SK-N-SH treated with all-trans-retinoic acid at 6 μM for 48 hours (cell line): ENCODE results near the gene MAB21L4.
A peak's percentile ranks its signal among the peaks of the same experiment; 100 is the strongest.

Experiments
- ATAC-seq: fragments of 200-7000 bp; cut with Tn5 transposase; 3 replicates; pipeline ENCODE4 v1.9.1; 2020; ENCODE audit warnings: mild to moderate bottlenecking, moderate library complexity
- ARNTL ChIP-seq: fragments of 450-650 bp; formaldehyde crosslinking; IDR thresholded peaks from 2 replicates; pipeline ENCODE4 v1.5.0; 2020; ENCODE audit warnings: low read depth, mild to moderate bottlenecking, moderate library complexity, borderline replicate concordance
- BACH2 ChIP-seq: fragments of 250-450 bp; sonication (Bioruptor Pico); IDR thresholded peaks from 2 replicates; pipeline ENCODE4 v1.9.0; 2021; ENCODE audit warnings: mild to moderate bottlenecking, borderline replicate concordance
- ESRRG ChIP-seq: fragments of 250-450 bp; sonication (Bioruptor Pico); IDR thresholded peaks from 2 replicates; pipeline ENCODE4 v1.6.1; 2021; ENCODE audit warnings: mild to moderate bottlenecking
- GLIS3 ChIP-seq: fragments of 250-450 bp; sonication (Bioruptor Pico); IDR thresholded peaks from 2 replicates; pipeline ENCODE4 v1.5.0; 2020; ENCODE audit warnings: mild to moderate bottlenecking, moderate library complexity
- ISL1 ChIP-seq: fragments of 250-450 bp; sonication (Bioruptor Pico); IDR thresholded peaks from 2 replicates; pipeline ENCODE4 v2.1.2; 2022; ENCODE audit warnings: mild to moderate bottlenecking, moderate library complexity
- OSR1 ChIP-seq: fragments of 250-450 bp; sonication (Bioruptor Pico); IDR thresholded peaks from 2 replicates; pipeline ENCODE4 v1.8.0; 2022; ENCODE audit warnings: moderate library complexity, mild to moderate bottlenecking, inconsistent platforms
- PPARA ChIP-seq: fragments of 250-450 bp; sonication (Bioruptor Pico); IDR thresholded peaks from 2 replicates; pipeline ENCODE4 v1.5.0; 2020; ENCODE audit warnings: mild to moderate bottlenecking, borderline replicate concordance
- RARB ChIP-seq: fragments of 250-450 bp; sonication (Bioruptor Pico); IDR thresholded peaks from 2 replicates; pipeline ENCODE4 v1.8.0; 2021; ENCODE audit warnings: mild to moderate bottlenecking, moderate library complexity
- SNAI2 ChIP-seq: fragments of 250-450 bp; sonication (Bioruptor Pico); IDR thresholded peaks from 2 replicates; pipeline ENCODE4 v1.5.0; 2020; ENCODE audit warnings: mild to moderate bottlenecking, moderate library complexity
- TCF4 ChIP-seq: fragments of 250-450 bp; sonication (Bioruptor Pico); IDR thresholded peaks from 2 replicates; pipeline ENCODE4 v1.8.0; 2021; ENCODE audit warnings: mild to moderate bottlenecking, moderate library complexity, borderline replicate concordance
- TOX ChIP-seq: fragments of 250-450 bp; sonication (Bioruptor Pico); IDR thresholded peaks from 2 replicates; pipeline ENCODE4 v1.8.0; 2021; ENCODE audit warnings: mild to moderate bottlenecking, moderate library complexity, borderline replicate concordance
- ZC3H10 ChIP-seq: fragments of 250-450 bp; sonication (Bioruptor Pico); IDR thresholded peaks from 2 replicates; pipeline ENCODE4 v1.5.1; 2021; ENCODE audit warnings: mild to moderate bottlenecking, moderate library complexity
- ZFP3 ChIP-seq: fragments of 250-450 bp; sonication (Bioruptor Pico); IDR thresholded peaks from 2 replicates; pipeline ENCODE4 v1.5.0; 2020; ENCODE audit warnings: mild to moderate bottlenecking, moderate library complexity
- ZFP30 ChIP-seq: fragments of 450-650 bp; formaldehyde crosslinking; IDR thresholded peaks from 2 replicates; pipeline ENCODE4 v1.5.0; 2022; ENCODE audit warnings: mild to moderate bottlenecking, moderate library complexity
- ZNF70 ChIP-seq: fragments of 450-650 bp; formaldehyde crosslinking; IDR thresholded peaks from 2 replicates; pipeline ENCODE4 v1.5.0; 2020; ENCODE audit warnings: mild to moderate bottlenecking, moderate library complexity
- ZNF8 ChIP-seq: fragments of 450-650 bp; formaldehyde crosslinking; IDR thresholded peaks from 2 replicates; pipeline ENCODE4 v1.5.0; 2020; ENCODE audit warnings: mild to moderate bottlenecking, moderate library complexity
- TF ChIP-seq, protein P1 (sequence below): fragments of 250-450 bp; sonication (Bioruptor Pico); IDR thresholded peaks from 2 replicates; pipeline ENCODE4 v1.8.0; 2020; ENCODE audit warnings: mild to moderate bottlenecking, moderate library complexity, borderline replicate concordance
- TF ChIP-seq, protein P2 (sequence below): fragments of 250-450 bp; sonication (Bioruptor Pico); IDR thresholded peaks from 2 replicates; pipeline ENCODE4 v1.5.1; 2021; ENCODE audit warnings: mild to moderate bottlenecking, moderate library complexity
- TF ChIP-seq, protein P3 (sequence below): fragments of 250-450 bp; sonication (Bioruptor Pico); IDR thresholded peaks from 2 replicates; pipeline ENCODE4 v1.8.0; 2021; ENCODE audit warnings: low read depth, mild to moderate bottlenecking, moderate library complexity, borderline replicate concordance
- TF ChIP-seq, protein P4 (sequence below): fragments of 250-450 bp; sonication (Bioruptor Pico); IDR thresholded peaks from 2 replicates; pipeline ENCODE4 v1.5.1; 2020; ENCODE audit warnings: low read depth, mild to moderate bottlenecking, moderate library complexity

MAB21L4 gene

GRCh38 chr2:240852671-240853314 lies 43.2 kb downstream of the MAB21L4 start:
- ATAC-seq = no peak
- TF ChIP-seq ARNTL (CRISPR knock-in tag) = no peak
- no peak for TF ChIP-seq ESRRG
- TF ChIP-seq TCF4 = no peak
- TF ChIP-seq ZNF70 (CRISPR knock-in tag) = no peak
- TF ChIP-seq TOX (CRISPR knock-in tag) = no peak
- TF ChIP-seq ISL1 (CRISPR knock-in tag) = no peak
- TF ChIP-seq PPARA (CRISPR knock-in tag) = no peak
- TF ChIP-seq, protein P1, sequence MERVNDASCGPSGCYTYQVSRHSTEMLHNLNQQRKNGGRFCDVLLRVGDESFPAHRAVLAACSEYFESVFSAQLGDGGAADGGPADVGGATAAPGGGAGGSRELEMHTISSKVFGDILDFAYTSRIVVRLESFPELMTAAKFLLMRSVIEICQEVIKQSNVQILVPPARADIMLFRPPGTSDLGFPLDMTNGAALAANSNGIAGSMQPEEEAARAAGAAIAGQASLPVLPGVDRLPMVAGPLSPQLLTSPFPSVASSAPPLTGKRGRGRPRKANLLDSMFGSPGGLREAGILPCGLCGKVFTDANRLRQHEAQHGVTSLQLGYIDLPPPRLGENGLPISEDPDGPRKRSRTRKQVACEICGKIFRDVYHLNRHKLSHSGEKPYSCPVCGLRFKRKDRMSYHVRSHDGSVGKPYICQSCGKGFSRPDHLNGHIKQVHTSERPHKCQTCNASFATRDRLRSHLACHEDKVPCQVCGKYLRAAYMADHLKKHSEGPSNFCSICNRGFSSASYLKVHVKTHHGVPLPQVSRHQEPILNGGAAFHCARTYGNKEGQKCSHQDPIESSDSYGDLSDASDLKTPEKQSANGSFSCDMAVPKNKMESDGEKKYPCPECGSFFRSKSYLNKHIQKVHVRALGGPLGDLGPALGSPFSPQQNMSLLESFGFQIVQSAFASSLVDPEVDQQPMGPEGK (CRISPR knock-in tag) = no peak

- peak; percentile 99 for ATAC-seq
- TF ChIP-seq, protein P2, sequence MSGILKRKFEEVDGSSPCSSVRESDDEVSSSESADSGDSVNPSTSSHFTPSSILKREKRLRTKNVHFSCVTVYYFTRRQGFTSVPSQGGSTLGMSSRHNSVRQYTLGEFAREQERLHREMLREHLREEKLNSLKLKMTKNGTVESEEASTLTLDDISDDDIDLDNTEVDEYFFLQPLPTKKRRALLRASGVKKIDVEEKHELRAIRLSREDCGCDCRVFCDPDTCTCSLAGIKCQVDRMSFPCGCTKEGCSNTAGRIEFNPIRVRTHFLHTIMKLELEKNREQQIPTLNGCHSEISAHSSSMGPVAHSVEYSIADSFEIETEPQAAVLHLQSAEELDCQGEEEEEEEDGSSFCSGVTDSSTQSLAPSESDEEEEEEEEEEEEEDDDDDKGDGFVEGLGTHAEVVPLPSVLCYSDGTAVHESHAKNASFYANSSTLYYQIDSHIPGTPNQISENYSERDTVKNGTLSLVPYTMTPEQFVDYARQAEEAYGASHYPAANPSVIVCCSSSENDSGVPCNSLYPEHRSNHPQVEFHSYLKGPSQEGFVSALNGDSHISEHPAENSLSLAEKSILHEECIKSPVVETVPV (CRISPR knock-in tag) = no peak
- TF ChIP-seq ESRRG (no peak), OSR1 (CRISPR knock-in tag) (no peak), ARNTL (CRISPR knock-in tag) (no peak), ZNF8 (no peak), BACH2 (no peak), ISL1 (CRISPR knock-in tag) (no peak)
- TF ChIP-seq, protein P1 (CRISPR knock-in tag) = no peak
- TF ChIP-seq, protein P3, sequence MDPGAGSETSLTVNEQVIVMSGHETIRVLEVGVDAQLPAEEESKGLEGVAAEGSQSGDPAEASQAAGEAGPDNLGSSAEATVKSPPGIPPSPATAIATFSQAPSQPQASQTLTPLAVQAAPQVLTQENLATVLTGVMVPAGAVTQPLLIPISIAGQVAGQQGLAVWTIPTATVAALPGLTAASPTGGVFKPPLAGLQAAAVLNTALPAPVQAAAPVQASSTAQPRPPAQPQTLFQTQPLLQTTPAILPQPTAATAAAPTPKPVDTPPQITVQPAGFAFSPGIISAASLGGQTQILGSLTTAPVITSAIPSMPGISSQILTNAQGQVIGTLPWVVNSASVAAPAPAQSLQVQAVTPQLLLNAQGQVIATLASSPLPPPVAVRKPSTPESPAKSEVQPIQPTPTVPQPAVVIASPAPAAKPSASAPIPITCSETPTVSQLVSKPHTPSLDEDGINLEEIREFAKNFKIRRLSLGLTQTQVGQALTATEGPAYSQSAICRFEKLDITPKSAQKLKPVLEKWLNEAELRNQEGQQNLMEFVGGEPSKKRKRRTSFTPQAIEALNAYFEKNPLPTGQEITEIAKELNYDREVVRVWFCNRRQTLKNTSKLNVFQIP = no peak
These were observed 44.6 kb downstream of the MAB21L4 start for GRCh38 chr2:240851078-240851991.

- no peak for ATAC-seq
- TF ChIP-seq ISL1 (CRISPR knock-in tag) (no peak), BACH2 (no peak), ZFP3 (CRISPR knock-in tag) (no peak), OSR1 (CRISPR knock-in tag) (no peak), RARB (CRISPR knock-in tag) (no peak), SNAI2 (CRISPR knock-in tag) (no peak), ZNF70 (CRISPR knock-in tag) (no peak), TCF4 (no peak), ZC3H10 (no peak), ZFP30 (CRISPR knock-in tag) (no peak), GLIS3 (CRISPR knock-in tag) (no peak), PPARA (CRISPR knock-in tag) (no peak), ZNF8 (no peak), ESRRG (no peak)
- TF ChIP-seq, protein P4, sequence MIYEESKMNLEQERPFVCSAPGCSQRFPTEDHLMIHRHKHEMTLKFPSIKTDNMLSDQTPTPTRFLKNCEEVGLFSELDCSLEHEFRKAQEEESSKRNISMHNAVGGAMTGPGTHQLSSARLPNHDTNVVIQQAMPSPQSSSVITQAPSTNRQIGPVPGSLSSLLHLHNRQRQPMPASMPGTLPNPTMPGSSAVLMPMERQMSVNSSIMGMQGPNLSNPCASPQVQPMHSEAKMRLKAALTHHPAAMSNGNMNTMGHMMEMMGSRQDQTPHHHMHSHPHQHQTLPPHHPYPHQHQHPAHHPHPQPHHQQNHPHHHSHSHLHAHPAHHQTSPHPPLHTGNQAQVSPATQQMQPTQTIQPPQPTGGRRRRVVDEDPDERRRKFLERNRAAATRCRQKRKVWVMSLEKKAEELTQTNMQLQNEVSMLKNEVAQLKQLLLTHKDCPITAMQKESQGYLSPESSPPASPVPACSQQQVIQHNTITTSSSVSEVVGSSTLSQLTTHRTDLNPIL (CRISPR knock-in tag) = no peak
These were observed 45.2 kb downstream of the MAB21L4 start for GRCh38 chr2:240850756-240851077.
